Middle frontal gyrus (tissue), 1 donor: Measurements from ENCODE around the gene GNG13.
"Not testable (repeated sequence)": the region's sequence is repeated elsewhere in the genome, so short reads cannot be mapped to it uniquely, and the experiment has no call there.

ENCODE experiments used
- DNase-seq: peaks from one replicate; pipeline ENCODE4 v3.0.0-alpha.2; 2015; ENCODE audit warnings: low spot score; ENCODE audit errors: extremely low spot score

The GNG13 gene

DNA sequence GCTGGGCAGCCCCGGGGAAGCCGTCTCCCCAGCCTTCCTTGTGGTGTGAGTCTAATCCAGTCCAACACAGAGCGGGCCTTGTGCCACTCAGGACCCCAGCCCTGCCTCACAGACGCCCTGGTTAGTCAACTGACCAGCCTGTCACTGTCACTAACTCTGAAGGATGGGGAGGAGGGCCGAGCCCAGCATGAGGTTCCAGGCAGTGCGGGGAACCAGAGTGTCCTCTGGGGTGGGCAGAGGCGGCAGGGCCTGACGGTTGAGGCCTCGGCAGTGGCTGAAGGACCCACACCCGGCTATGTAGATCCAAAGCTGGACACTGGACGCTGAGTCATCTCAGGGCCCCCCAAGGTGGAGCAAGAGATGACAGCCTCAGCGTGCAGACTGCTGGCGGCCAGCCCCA is 21.0 kb downstream of the GNG13 start:
- no peak for DNase-seq

- DNase-seq: no peak
Measured at GRCh38 chr16:778909-779527, 21.5 kb downstream of the GNG13 start.

DNA sequence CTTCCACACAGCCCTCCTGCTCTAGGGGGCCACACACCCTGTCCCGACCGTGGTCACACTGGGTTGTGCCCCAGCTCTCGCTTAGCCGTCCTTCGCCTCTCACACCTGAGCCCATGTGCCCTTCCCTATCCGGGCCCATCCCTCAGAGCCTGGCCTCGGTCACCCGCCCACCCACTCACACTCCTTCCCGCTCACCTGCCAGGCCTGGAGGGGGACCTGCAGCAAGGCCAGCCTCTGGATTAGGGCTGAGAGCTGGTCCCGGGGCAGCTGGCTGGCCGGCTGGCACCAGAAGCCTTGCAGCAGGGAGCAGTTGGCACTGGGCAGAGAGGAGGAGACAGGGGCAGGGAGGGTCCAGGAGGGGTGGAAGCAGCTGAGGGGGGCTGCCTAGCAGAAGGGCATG is 22.1 kb downstream of the GNG13 start:
- no peak for DNase-seq

DNA sequence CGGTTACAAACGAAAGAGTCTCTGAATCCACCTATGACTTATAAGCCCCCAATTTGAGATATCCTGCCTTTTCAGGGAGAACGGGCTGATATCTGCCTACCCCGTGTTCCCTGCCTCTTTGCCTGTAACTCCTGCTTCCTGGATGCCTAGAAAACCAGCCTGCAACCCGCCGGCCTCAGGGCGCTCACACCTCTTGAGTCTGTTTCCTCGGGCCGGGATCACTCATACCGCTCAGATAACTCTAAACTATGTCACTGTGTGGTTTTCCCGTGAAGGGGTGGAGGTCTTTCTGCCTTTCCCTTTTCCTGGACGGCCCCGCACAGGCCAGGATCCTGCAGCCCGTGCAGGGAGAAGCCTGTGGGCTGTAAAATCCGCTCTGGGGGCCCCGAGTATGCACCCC is 22.7 kb downstream of the GNG13 start:
- no peak for DNase-seq

- DNase-seq: no peak
Measured at GRCh38 chr16:776824-777223, 23.7 kb downstream of the GNG13 start.

- DNase-seq: not testable (repeated sequence)
Measured at GRCh38 chr16:776298-776697, 24.2 kb downstream of the GNG13 start.

DNA sequence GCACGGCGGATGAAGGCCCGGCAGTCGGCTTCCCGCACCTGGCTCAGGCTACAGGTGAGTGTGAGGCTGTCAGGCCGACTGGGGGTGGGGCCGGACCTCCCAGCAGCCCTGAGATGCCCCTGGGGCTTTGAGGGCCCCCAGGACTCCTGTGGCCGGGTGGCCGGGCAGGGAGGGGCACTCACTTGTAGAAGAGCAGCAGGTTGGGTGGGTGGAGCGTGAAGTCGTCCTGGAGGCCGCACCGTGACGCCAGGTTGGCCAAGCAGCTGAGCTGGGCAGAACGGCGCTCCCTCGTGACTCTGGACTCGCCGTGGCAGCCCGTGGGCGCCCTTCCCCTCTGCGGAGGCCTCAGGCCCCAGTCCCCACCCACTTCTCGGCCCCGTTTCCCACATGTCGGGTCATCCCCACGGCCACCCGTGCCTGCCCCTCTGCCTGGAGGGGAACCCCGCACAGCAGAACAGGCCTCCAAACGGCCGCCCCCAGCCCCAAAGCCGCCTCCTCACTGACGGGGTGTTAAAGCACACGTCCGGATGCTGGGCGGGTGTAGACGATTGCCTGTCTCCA is 25.2 kb downstream of the GNG13 start:
- no peak for DNase-seq

- no peak for DNase-seq
Measured at GRCh38 chr16:774086-775001, 26.2 kb downstream of the GNG13 start.

DNA sequence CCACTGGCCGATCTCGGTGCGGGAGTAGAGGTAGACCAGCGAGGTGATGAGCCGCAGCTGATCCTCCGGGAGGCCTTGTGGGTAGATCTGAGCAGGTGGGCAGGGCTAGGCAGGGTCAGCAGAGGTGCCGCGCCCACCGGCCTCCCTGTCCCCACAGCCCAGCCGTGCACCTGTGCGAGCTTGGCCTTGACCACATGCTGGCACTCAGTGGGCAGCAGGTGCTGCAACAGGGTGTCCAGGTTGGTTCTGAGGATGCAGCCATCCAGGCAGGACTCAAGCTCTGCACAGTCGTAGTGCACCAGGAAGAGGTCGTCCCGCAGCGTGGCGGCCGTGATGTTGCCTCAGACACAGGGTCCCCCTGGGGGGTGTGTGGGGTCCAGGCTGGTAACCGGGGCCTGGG is 27.6 kb downstream of the GNG13 start:
- no peak for DNase-seq

DNA sequence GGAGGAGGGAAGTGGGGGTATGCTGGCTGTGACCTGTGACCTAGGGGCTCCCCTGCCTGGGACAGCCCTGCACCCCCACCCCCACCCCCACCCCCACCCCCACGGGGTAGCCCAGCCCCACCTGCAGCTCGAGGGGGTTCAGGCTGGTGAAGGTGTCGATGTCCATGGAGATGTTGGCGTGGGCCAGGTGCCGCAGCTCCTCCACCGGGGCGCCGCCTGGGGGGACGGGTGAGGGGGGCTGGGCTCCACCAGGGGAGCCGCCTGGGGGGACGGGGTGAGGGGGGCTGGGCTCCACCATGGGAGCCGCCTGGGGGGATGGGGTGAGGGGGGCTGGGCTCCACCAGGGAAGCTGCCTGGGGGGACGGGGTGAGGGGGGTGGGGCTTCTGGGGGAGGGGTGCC is 30.1 kb downstream of the GNG13 start:
- no peak for DNase-seq

DNA sequence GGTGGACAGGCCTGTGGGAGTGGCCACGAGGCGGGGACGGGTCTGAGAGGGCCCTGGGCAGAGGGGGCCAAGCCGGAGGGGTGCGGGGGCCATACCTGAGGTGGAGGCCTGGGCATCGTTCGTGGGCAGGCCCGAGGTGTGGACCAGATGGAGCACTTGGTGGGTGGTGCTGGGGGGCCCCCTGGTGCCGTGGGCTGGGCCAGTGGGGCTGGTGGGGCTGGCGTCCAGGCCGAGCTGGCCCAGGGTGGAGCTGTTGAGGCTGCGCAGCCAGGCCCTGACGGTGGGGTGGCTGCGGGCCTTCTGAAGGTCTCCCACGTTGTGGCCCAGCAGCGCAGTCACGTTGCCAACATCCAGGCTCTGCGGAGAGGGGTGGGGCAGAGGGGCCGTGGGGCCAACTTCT is 30.6 kb downstream of the GNG13 start:
- DNase-seq: no peak

DNA sequence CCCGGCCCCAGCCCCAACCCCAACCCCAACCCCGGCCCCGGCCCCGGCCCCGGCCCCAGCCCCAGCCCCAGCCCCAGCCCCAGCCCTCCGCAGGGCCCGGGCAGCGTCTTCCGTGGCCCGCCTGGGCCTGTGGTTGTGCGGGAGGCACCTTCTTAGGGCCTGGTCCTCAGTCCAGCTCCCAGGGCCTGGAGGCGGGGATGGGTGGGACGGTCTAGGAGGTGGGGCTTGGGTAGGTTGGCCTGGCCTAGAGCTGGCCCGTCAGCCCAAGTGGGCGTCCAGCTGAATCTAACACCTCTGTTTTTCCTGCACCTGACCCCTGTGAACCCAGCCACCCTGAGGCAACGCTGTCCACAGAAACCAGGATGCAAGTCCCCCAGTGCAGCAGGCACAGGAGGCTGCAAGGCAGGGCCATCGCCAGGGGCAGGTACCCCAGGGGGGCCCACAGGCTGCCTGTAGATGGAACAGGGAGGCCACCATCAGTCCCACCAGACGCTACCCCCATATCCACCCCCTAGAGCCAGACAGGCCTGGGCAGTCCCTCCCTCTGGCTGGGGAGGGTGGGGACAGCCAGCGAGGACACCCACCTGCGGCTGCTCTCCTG is 31.2 kb downstream of the GNG13 start:
- DNase-seq: no peak

- no peak for DNase-seq
Measured at GRCh38 chr16:768428-768827, 32.1 kb downstream of the GNG13 start.

- no peak for DNase-seq
Measured at GRCh38 chr16:767743-768235, 32.7 kb downstream of the GNG13 start.

DNA sequence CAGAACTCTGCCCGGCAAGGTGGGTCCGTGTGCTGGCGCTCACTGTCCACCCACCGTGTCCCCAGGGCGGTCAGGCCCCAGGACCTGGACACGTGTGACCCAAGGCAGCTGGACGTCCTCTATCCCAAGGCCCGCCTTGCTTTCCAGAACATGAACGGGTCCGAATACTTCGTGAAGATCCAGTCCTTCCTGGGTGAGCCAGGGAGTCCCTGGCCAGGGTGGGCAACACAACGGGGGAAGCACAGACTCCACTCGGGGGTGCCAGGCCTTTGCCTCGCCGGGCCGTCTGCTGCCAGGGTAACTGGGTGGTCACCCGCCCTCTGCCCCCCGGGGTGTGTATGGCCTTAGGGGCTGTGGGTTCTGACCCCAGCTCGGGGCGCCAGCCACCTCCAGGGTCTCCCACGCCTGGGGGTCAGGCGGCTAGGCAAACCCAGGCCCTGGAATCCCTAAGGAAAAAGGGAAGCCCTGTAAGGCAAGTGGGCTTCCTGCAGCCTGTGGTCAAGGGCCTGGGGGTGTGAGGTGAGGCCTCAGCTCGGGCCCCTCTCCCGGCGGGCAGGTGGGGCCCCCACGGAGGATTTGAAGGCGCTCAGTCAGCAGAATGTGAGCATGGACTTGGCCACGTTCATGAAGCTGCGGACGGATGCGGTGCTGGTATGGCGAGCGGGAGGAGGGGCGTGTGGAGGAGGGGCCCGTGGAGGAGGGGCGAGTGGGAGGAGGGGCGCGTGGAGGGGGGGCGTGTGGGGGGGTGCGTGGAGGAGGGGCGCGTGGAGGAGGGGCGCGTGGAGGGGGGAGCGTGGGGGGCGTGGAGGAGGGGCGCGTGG is 33.5 kb downstream of the GNG13 start:
- no peak for DNase-seq

- no peak for DNase-seq
Measured at GRCh38 chr16:766008-766819, 34.3 kb downstream of the GNG13 start.

- no peak for DNase-seq
Measured at GRCh38 chr16:765488-765865, 35.1 kb downstream of the GNG13 start.

- DNase-seq: no peak
Measured at GRCh38 chr16:764848-765487, 35.6 kb downstream of the GNG13 start.

DNA sequence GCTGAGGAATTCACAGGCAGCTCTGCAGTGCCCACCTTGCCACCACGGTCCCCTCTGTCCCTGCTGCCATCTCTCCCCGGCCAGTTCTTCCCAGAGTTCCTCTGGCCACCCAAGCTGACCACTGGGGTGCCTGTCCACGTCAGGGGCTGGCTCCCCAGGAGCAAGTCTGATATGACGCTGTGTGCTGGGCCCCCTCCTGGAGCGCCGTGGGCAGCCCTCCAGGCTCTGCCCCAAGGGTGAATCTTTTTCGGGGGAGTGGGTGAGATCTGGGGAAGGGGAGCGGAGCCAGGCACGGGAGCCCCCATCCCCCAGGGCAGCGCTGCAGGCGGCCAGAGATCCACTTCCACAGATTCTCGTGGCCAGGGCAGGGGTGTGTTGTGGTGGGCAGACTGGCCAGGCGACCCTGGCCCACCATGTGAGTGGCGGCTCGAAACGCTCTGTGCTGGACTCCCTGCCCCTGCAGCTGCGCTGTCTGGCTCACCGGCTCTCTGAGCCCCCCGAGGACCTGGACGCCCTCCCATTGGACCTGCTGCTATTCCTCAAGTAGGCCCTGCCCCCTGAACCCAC is 36.3 kb downstream of the GNG13 start:
- no peak for DNase-seq
